Activated B cell treated with CpG ODN at 0.5 μM for 24 hours (primary cell): Measurements from ENCODE around the gene VAX1. TPM values are rescaled to one million over a fixed set of nuclear protein-coding genes. Genes with fewer than 3 reads are reported as not detected.

Experiments
- ATAC-seq: fragments of 200-7000 bp; cut with Tn5 transposase; one replicate; pipeline ENCODE4 v1.10.0; 2021; ENCODE audit warnings: low read depth, mild to moderate bottlenecking, moderate library complexity
- CTCF ChIA-PET: fragments of 350-600 bp; sonication (Branson Sonifier 250); formaldehyde crosslinking; loops from one replicate; lab custom pipeline; 2021; ENCODE audit warnings: antibody characterized with exemption; lab: Charles Lee
- POLR2A ChIA-PET: fragments of 350-600 bp; sonication (Branson Sonifier 250); formaldehyde crosslinking; loops from one replicate; lab custom pipeline; 2021; ENCODE audit warnings: antibody characterized with exemption; lab: Charles Lee
- DNase-seq: peaks from one replicate; pipeline ENCODE4 v3.0.0; 2022
- H3K27ac Mint-ChIP-seq: one replicate; pipeline ENCODE4 v1.8.0; 2020; ENCODE audit warnings: mixed read lengths
- H3K27me3 Mint-ChIP-seq: one replicate; pipeline ENCODE4 v1.8.0; 2021; ENCODE audit warnings: mixed read lengths
- H3K36me3 Mint-ChIP-seq: one replicate; pipeline ENCODE4 v1.8.0; 2021; ENCODE audit warnings: low read depth, mixed read lengths
- H3K4me1 Mint-ChIP-seq: one replicate; pipeline ENCODE4 v1.8.0; 2021; ENCODE audit warnings: mixed read lengths
- H3K4me3 Mint-ChIP-seq: one replicate; pipeline ENCODE4 v1.8.0; 2020; ENCODE audit warnings: mild to moderate bottlenecking, mixed read lengths
- H3K9me3 Mint-ChIP-seq: one replicate; pipeline ENCODE4 v1.8.0; 2020; ENCODE audit warnings: mixed read lengths
- CTCF ChIP-seq: fragments of 200-600 bp; IDR thresholded peaks from one replicate; pipeline ENCODE4 v1.8.0; 2022; ENCODE audit warnings: antibody characterized with exemption, mild to moderate bottlenecking
- intact Hi-C: fragments of 100-400 bp; cut with micrococcal nuclease; formaldehyde crosslinking; loops from one replicate; pipeline ENCODE4 v1.15.1; 2024
- total RNA-seq: library from RNA; stranded (reverse); gene quantifications from 2 replicates; pipeline ENCODE4 v1.2.3, GENCODE V29; 2022

Gene VAX1
- total RNA-seq, 1 donor from 2014 or later = not detected

GRCh38 chr10:117170244-117170643 lies 32.2 kb upstream of the VAX1 start:
- CTCF ChIA-PET = interaction anchor here (1.1 to 1.4 kb wide), 2 partner anchors 46 to 373 kb away, joined by 3 to 6 read pairs; no protein-coding TSS in a partner anchor
- DNase-seq (no peak), ATAC-seq (no peak)
- peaks cover 62% of the 10 kb centered on the region for H3K27me3 Mint-ChIP-seq
- H3K4me1 Mint-ChIP-seq = peaks cover 13% of the 10 kb centered on the region
- H3K36me3 Mint-ChIP-seq = no peaks in the 10 kb centered on the region
- TF ChIP-seq CTCF = no peak
- H3K9me3 Mint-ChIP-seq = no peaks in the 10 kb centered on the region
- no peak overlapping the region for H3K4me3 Mint-ChIP-seq
- POLR2A ChIA-PET = no interaction called here
- no peak overlapping the region for H3K27ac Mint-ChIP-seq
- intact Hi-C loops = no loop called here

GRCh38 chr10:117169480-117169879 lies 31.4 kb upstream of the VAX1 start:
- no peaks in the 10 kb centered on the region for H3K36me3 Mint-ChIP-seq
- no peak overlapping the region for H3K27ac Mint-ChIP-seq
- H3K9me3 Mint-ChIP-seq = no peaks in the 10 kb centered on the region
- no peak for DNase-seq
- POLR2A ChIA-PET = no interaction called here
- intact Hi-C loops = loop anchor here (2.0 kb wide), 1 partner anchor 35 kb away; no protein-coding TSS in a partner anchor
- TF ChIP-seq CTCF = no peak
- no peak for ATAC-seq
- CTCF ChIA-PET = interaction anchor here (0.7 to 1.4 kb wide), 3 partner anchors 47 to 380 kb away, joined by 3 to 6 read pairs (median 3); no protein-coding TSS in a partner anchor
- H3K4me1 Mint-ChIP-seq = peaks cover 7% of the 10 kb centered on the region
- H3K4me3 Mint-ChIP-seq = no peak overlapping the region
- peaks cover 65% of the 10 kb centered on the region for H3K27me3 Mint-ChIP-seq

GRCh38 chr10:117168729-117169128 lies 30.7 kb upstream of the VAX1 start:
- intact Hi-C loops = loop anchor here (1.0 to 2.0 kb wide), 2 partner anchors 34 to 371 kb away; no protein-coding TSS in a partner anchor
- DNase-seq (no peak), ATAC-seq (no peak)
- H3K4me1 Mint-ChIP-seq = peaks cover 7% of the 10 kb centered on the region
- ChIA-PET CTCF (interaction anchor here (0.7 to 1.9 kb wide), 7 partner anchors 10 to 381 kb away, joined by 3 to 17 read pairs (median 4); no protein-coding TSS in a partner anchor), POLR2A (no interaction called here)
- H3K36me3 Mint-ChIP-seq = no peaks in the 10 kb centered on the region
- H3K27ac Mint-ChIP-seq = no peak overlapping the region
- peaks cover 69% of the 10 kb centered on the region for H3K27me3 Mint-ChIP-seq
- H3K4me3 Mint-ChIP-seq = no peak overlapping the region
- TF ChIP-seq CTCF = no peak
- no peaks in the 10 kb centered on the region for H3K9me3 Mint-ChIP-seq

GRCh38 chr10:117167789-117168674 lies 30.0 kb upstream of the VAX1 start:
- intact Hi-C loops = loop anchor here (1.0 to 2.0 kb wide), 2 partner anchors 33 to 371 kb away; no protein-coding TSS in a partner anchor
- POLR2A ChIA-PET = interaction anchor here (0.5 kb wide), 1 partner anchor 376 kb away, joined by 7 read pairs; no protein-coding TSS in a partner anchor
- CTCF ChIA-PET = interaction anchor here (0.7 to 1.9 kb wide), 6 partner anchors 9 to 380 kb away, joined by 3 to 17 read pairs (median 4); no protein-coding TSS in a partner anchor
- no peak for TF ChIP-seq CTCF
- peak; percentile 75 for ATAC-seq
- H3K27ac Mint-ChIP-seq = no peak overlapping the region
- peaks cover 7% of the 10 kb centered on the region for H3K4me1 Mint-ChIP-seq
- H3K36me3 Mint-ChIP-seq = no peaks in the 10 kb centered on the region
- no peak overlapping the region for H3K4me3 Mint-ChIP-seq
- DNase-seq = peak; percentile 54
- peaks cover 67% of the 10 kb centered on the region for H3K27me3 Mint-ChIP-seq
- H3K9me3 Mint-ChIP-seq = no peaks in the 10 kb centered on the region

GRCh38 chr10:117167346-117167788 lies 29.3 kb upstream of the VAX1 start:
- Mint-ChIP-seq H3K27ac (no peak overlapping the region), H3K4me3 (no peak overlapping the region)
- POLR2A ChIA-PET = interaction anchor here (0.5 kb wide), 1 partner anchor 375 kb away, joined by 7 read pairs; no protein-coding TSS in a partner anchor

More at GRCh38 chr10:117167346-117167788, 29.3 kb upstream of the VAX1 start:
- TF ChIP-seq CTCF = no peak
- H3K9me3 Mint-ChIP-seq = no peaks in the 10 kb centered on the region
- CTCF ChIA-PET = interaction anchor here (1.1 to 1.9 kb wide), 4 partner anchors 33 to 379 kb away, joined by 3 to 17 read pairs (median 6); no protein-coding TSS in a partner anchor
- H3K4me1 Mint-ChIP-seq = peaks cover 11% of the 10 kb centered on the region
- peaks cover 66% of the 10 kb centered on the region for H3K27me3 Mint-ChIP-seq
- no peaks in the 10 kb centered on the region for H3K36me3 Mint-ChIP-seq
- no peak for ATAC-seq
- intact Hi-C loops = no loop called here
- DNase-seq = no peak
